ENCODE data around the gene PM20D1.

Gene PM20D1

GRCh38 chr1:205803986-205804385, 45.9 kb downstream of the PM20D1 start:
- DNase-seq: no peak

- no peak for DNase-seq
These were observed 47.9 kb downstream of the PM20D1 start for GRCh38 chr1:205802060-205802459.

- no peak for DNase-seq
These were observed 48.8 kb downstream of the PM20D1 start for GRCh38 chr1:205800981-205801703.

- DNase-seq: no peak
These were observed 49.5 kb downstream of the PM20D1 start for GRCh38 chr1:205800427-205800826.

- DNase-seq: no peak
These were observed 51.4 kb downstream of the PM20D1 start for GRCh38 chr1:205798577-205798976.

- DNase-seq: no peak
These were observed 52.8 kb downstream of the PM20D1 start for GRCh38 chr1:205797168-205797567.

GRCh38 chr1:205794011-205794730, 55.8 kb downstream of the PM20D1 start:
- DNase-seq: no peak

GRCh38 chr1:205792961-205793673, 56.8 kb downstream of the PM20D1 start:
- no peak for DNase-seq

GRCh38 chr1:205792481-205792881, 57.5 kb downstream of the PM20D1 start:
- DNase-seq: no peak

- peak; percentile 70 for DNase-seq
These were observed 58.3 kb downstream of the PM20D1 start for GRCh38 chr1:205791568-205792180.

- no peak for DNase-seq
These were observed 62.5 kb downstream of the PM20D1 start for GRCh38 chr1:205787287-205787916.

- no peak for DNase-seq
These were observed 63.3 kb downstream of the PM20D1 start for GRCh38 chr1:205786601-205787000.

- DNase-seq: no peak
These were observed 64.5 kb downstream of the PM20D1 start for GRCh38 chr1:205785446-205785845.

- DNase-seq: no peak
These were observed 66.0 kb downstream of the PM20D1 start for GRCh38 chr1:205783904-205784303.

- no peak for DNase-seq
These were observed 66.5 kb downstream of the PM20D1 start for GRCh38 chr1:205783433-205783795.

GRCh38 chr1:205782627-205783432, 67.1 kb downstream of the PM20D1 start:
- DNase-seq: no peak

- no peak for DNase-seq
These were observed 69.6 kb downstream of the PM20D1 start for GRCh38 chr1:205780335-205780734.

Measured in CD4-positive, alpha-beta T cell treated with Interleukin-21 for 1 hour (primary cell).